ENCODE results near the gene DENND1B. TPM values are rescaled to one million over a fixed set of nuclear protein-coding genes. Genes with fewer than 3 reads are reported as not detected.

The DENND1B gene
- polyA plus RNA-seq, 1 experiment, result 5.2 TPM

DNA sequence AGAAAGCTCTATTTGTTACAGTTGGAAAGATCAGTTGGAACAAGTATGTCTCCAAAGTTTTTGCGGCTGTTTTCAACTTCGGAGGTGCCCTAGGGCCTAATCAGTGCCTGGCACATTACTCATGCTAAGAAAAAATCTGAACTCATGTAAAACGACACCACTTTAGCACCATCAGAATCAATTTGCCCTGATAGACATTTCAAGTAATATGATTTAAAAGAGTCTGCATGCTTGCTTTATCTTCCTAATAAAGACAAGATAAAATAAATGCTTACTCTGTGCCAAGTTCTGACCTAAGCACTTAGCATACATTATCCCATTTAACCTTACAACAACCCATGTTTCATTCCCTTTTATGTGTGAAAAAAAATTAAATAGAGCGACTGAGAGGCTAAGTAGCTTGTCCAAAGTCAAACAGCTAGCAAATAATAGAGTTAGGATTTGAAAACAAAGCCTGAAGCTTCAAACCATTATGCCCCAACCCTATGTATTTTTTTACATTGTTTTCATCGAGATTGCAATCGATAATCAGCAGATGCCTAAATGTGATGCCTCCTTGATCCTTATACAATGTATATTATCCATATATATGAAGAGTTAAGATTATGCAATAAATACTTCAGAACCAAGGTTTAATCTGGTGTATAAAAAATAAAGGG, 91.3 kb downstream of the DENND1B start:
- Histone ChIP-seq H3K36me3 (ENCODE audit: control insufficient read depth, insufficient read depth, low read length) (no peaks in the 10 kb centered on the region), H3K4me3 (ENCODE audit: low read depth, low read length) (no peak overlapping the region), H3K27me3 (ENCODE audit: control insufficient read depth, insufficient read depth, low read length) (no peaks in the 10 kb centered on the region)
- TF ChIP-seq, protein P1, sequence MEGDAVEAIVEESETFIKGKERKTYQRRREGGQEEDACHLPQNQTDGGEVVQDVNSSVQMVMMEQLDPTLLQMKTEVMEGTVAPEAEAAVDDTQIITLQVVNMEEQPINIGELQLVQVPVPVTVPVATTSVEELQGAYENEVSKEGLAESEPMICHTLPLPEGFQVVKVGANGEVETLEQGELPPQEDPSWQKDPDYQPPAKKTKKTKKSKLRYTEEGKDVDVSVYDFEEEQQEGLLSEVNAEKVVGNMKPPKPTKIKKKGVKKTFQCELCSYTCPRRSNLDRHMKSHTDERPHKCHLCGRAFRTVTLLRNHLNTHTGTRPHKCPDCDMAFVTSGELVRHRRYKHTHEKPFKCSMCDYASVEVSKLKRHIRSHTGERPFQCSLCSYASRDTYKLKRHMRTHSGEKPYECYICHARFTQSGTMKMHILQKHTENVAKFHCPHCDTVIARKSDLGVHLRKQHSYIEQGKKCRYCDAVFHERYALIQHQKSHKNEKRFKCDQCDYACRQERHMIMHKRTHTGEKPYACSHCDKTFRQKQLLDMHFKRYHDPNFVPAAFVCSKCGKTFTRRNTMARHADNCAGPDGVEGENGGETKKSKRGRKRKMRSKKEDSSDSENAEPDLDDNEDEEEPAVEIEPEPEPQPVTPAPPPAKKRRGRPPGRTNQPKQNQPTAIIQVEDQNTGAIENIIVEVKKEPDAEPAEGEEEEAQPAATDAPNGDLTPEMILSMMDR (IDR thresholded peaks at IDR 0.05; ENCODE audit: insufficient read depth, low read depth, low read length), result no peak
- POLR2A ChIA-PET, result no interaction called here
- no peak for DNase-seq (ENCODE audit: low read depth)
- CTCF ChIA-PET, result no interaction called here

- H3K27me3 ChIP-seq (ENCODE audit: control insufficient read depth, insufficient read depth, low read length), result no peaks in the 10 kb centered on the region
- no peak overlapping the region for H3K4me3 ChIP-seq (ENCODE audit: low read depth, low read length)
- ChIA-PET POLR2A (no interaction called here), CTCF (no interaction called here)
- no peak for DNase-seq (ENCODE audit: low read depth)
- no peaks in the 10 kb centered on the region for H3K36me3 ChIP-seq (ENCODE audit: control insufficient read depth, insufficient read depth, low read length)
- TF ChIP-seq, protein P1 (IDR thresholded peaks at IDR 0.05; ENCODE audit: insufficient read depth, low read depth, low read length), result no peak
Observed at GRCh38 chr1:197683280-197683679, 92.0 kb downstream of the DENND1B start.

- TF ChIP-seq, protein P1 (IDR thresholded peaks at IDR 0.05; ENCODE audit: insufficient read depth, low read depth, low read length), result no peak
- CTCF ChIA-PET, result no interaction called here
- no peaks in the 10 kb centered on the region for H3K27me3 ChIP-seq (ENCODE audit: control insufficient read depth, insufficient read depth, low read length)
Observed at GRCh38 chr1:197680311-197680710, 95.0 kb downstream of the DENND1B start.

GRCh38 chr1:197677752-197678295, 97.5 kb downstream of the DENND1B start:
- no peak overlapping the region for H3K4me3 ChIP-seq (ENCODE audit: low read depth, low read length)
- H3K36me3 ChIP-seq (ENCODE audit: control insufficient read depth, insufficient read depth, low read length), result no peaks in the 10 kb centered on the region
- ChIA-PET POLR2A (no interaction called here), CTCF (interaction anchor here (1.1 kb wide), 1 partner anchor 191 kb away, joined by 3 read pairs; no protein-coding TSS in a partner anchor)
- H3K27me3 ChIP-seq (ENCODE audit: control insufficient read depth, insufficient read depth, low read length), result no peaks in the 10 kb centered on the region
- TF ChIP-seq, protein P1 (IDR thresholded peaks at IDR 0.05; ENCODE audit: insufficient read depth, low read depth, low read length), result no peak
- DNase-seq (ENCODE audit: low read depth), result no peak

More at GRCh38 chr1:197680311-197680710, 95.0 kb downstream of the DENND1B start:
- POLR2A ChIA-PET, result no interaction called here
- DNase-seq (ENCODE audit: low read depth), result no peak
- no peaks in the 10 kb centered on the region for H3K36me3 ChIP-seq (ENCODE audit: control insufficient read depth, insufficient read depth, low read length)
- H3K4me3 ChIP-seq (ENCODE audit: low read depth, low read length), result no peak overlapping the region

GRCh38 chr1:197677313-197677712, 98.0 kb downstream of the DENND1B start:
- TF ChIP-seq, protein P1 (IDR thresholded peaks at IDR 0.05; ENCODE audit: insufficient read depth, low read depth, low read length), result no peak
- Histone ChIP-seq H3K4me3 (ENCODE audit: low read depth, low read length) (no peak overlapping the region), H3K27me3 (ENCODE audit: control insufficient read depth, insufficient read depth, low read length) (no peaks in the 10 kb centered on the region), H3K36me3 (ENCODE audit: control insufficient read depth, insufficient read depth, low read length) (no peaks in the 10 kb centered on the region)
- CTCF ChIA-PET, result no interaction called here
- POLR2A ChIA-PET, result no interaction called here
- DNase-seq (ENCODE audit: low read depth), result no peak

All from BJ (cell line).